HG02571 (cell line): ENCODE data around the gene CARD6.
"Not testable (repeated sequence)": the region's sequence is repeated elsewhere in the genome, so short reads cannot be mapped to it uniquely, and the experiment has no call there.

Experiments
- ATAC-seq: cut with Tn5 transposase; IDR thresholded peaks from one replicate; pipeline ENCODE4 v1.9.1; 2021; ENCODE audit warnings: mild to moderate bottlenecking, moderate library complexity; ENCODE audit not compliant: unreplicated experiment

CARD6 gene

GRCh38 chr5:40841068-40841805, at the start of gene CARD6:
TSS of gene CARD6 (plus strand) at chr5:40841367. CDS start at chr5:40841383, 16 bp downstream.
- ATAC-seq: no peak

GRCh38 chr5:40791715-40792139, 49.4 kb upstream of the CARD6 start:
- ATAC-seq: no peak

GRCh38 chr5:40792691-40793090, 48.5 kb upstream of the CARD6 start:
- ATAC-seq: not testable (repeated sequence)

- ATAC-seq: not testable (repeated sequence)
Observed at GRCh38 chr5:40794340-40794739, 46.8 kb upstream of the CARD6 start.

GRCh38 chr5:40794877-40795276, 46.3 kb upstream of the CARD6 start:
- not testable (repeated sequence) for ATAC-seq

GRCh38 chr5:40796487-40796889, 44.7 kb upstream of the CARD6 start:
- ATAC-seq: no peak

- peak; percentile 38 for ATAC-seq
Observed at GRCh38 chr5:40797273-40798011, 43.7 kb upstream of the CARD6 start.

- peak; percentile 98 for ATAC-seq
Observed at GRCh38 chr5:40798012-40798800, 43.0 kb upstream of the CARD6 start, which contains the start of gene PRKAA1. TSS of gene PRKAA1 (minus strand) at chr5:40798374. CDS start at chr5:40798189, 185 bp downstream.

GRCh38 chr5:40798801-40799210, 42.4 kb upstream of the CARD6 start:
- ATAC-seq: no peak

- ATAC-seq: no peak
Observed at GRCh38 chr5:40799258-40799657, 41.9 kb upstream of the CARD6 start.

- no peak for ATAC-seq
Observed at GRCh38 chr5:40801771-40802562, 39.2 kb upstream of the CARD6 start.

- no peak for ATAC-seq
Observed at GRCh38 chr5:40812125-40812524, 29.0 kb upstream of the CARD6 start.

- no peak for ATAC-seq
Observed at GRCh38 chr5:40813698-40814281, 27.4 kb upstream of the CARD6 start.

- ATAC-seq: no peak
Observed at GRCh38 chr5:40823459-40823858, 17.7 kb upstream of the CARD6 start.

GRCh38 chr5:40825461-40826043, 15.6 kb upstream of the CARD6 start:
- not testable (repeated sequence) for ATAC-seq

- ATAC-seq: no peak
Observed at GRCh38 chr5:40826489-40827187, 14.5 kb upstream of the CARD6 start.

- no peak for ATAC-seq
Observed at GRCh38 chr5:40827188-40827977, 13.8 kb upstream of the CARD6 start.

GRCh38 chr5:40828021-40828631, 13.0 kb upstream of the CARD6 start:
- no peak for ATAC-seq
